HG02840 (cell line): ENCODE results near the gene CFB.

ENCODE experiments used
- ATAC-seq: cut with Tn5 transposase; IDR thresholded peaks from one replicate; pipeline ENCODE4 v1.9.1; 2021; ENCODE audit warnings: mild to moderate bottlenecking, moderate library complexity, moderate number of reproducible peaks; ENCODE audit not compliant: unreplicated experiment, low FRiP score

CFB gene

GRCh38 chr6:31947864-31948263 lies 2.0 kb downstream of the CFB start:
- no peak for ATAC-seq

- no peak for ATAC-seq
These were observed 2.4 kb downstream of the CFB start for GRCh38 chr6:31948306-31948705.

DNA sequence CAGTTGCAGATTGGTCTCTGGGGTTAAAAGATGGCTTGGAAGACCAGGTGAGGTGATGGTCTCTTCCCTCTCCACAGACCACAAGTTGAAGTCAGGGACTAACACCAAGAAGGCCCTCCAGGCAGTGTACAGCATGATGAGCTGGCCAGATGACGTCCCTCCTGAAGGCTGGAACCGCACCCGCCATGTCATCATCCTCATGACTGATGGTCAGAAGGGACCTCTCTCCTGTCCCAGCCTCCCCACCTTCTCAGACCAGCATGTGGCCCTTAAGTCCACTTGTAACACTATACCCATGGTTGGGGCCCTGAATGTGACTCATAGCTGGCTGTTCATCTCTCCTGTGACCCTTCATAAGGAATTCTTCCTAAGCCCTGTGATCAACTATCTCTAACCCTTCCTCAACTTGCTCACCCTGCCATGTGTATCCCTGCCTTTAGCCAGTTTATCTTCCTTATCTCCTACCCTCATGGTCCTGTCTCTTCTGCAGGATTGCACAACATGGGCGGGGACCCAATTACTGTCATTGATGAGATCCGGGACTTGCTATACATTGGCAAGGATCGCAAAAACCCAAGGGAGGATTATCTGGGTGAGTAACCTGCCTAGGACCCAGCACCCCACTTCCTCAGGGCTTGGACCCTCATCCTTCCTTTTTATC lies 3.0 kb downstream of the CFB start:
- no peak for ATAC-seq

- no peak for ATAC-seq
These were observed 4.1 kb downstream of the CFB start for GRCh38 chr6:31949926-31950548.

DNA sequence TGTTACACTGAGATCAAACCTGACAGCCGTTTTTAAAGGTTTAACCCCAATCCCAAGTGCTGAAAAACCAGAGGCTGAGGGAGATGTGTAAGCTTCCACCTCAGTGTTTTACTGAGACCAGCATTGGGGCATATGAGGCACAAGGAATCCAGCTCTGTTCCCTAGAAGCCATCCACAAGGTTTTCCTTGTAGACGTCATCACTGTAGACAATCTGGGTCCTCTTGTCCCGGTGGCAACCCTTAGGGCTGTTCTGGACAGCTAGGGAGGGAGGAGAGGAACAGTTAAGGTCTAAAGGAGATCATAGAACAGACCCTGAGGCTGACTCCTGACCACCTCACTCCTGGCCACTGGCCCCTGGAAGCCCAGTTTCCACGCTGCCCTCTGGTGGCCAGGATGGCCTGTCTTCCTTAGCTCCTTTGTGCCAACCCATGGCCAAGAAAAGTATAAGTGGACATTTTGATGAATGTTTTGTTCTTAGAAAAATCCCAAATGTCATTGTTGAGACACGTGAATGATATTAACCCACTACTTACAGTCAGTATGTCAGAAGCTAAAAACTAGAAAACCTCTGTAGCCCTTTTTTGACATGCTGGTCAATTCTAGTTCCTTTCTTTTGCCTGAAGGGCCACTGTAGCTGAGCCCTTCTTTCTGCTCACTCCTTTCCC lies 6.4 kb downstream of the CFB start:
- no peak for ATAC-seq

DNA sequence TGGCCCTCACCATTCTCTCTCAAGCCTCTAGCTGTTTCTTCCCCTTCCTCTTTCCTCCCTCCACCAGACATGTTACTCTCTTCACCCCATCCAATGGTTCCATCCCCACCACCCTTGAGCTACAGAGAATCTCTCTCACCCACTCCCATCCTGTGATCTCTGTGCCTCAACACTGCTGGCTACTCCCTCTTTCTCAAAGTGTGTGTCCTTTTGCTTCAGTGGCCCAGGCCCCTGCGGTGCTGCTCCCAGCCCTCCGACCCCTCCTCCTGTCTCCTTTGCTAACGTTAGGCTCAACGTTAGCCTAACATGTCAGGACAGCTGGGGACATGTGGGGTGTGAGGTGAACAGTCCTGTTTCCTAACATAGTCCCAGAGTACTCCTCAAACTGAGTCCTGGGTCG lies 7.0 kb downstream of the CFB start:
- no peak for ATAC-seq

DNA sequence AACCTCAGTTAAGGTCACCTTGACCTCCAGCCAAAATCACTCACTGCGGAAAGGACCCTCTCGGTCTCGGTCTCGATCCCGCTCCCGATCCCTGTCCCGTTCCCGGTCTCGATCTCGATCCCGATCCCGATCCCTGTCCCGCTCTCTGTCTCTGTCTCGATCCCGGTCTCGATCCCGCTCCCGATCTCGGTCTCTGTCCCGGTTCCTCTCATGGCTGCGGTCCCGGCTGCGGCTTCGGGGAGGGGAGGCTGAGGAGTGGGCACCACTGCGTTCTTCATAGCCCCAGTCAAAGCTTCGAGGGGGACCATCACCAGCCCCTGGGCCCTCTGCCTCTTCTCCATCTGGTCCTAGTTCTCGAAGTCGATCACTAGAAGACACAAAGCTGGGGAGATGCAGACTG lies 8.6 kb downstream of the CFB start:
- ATAC-seq: no peak

DNA sequence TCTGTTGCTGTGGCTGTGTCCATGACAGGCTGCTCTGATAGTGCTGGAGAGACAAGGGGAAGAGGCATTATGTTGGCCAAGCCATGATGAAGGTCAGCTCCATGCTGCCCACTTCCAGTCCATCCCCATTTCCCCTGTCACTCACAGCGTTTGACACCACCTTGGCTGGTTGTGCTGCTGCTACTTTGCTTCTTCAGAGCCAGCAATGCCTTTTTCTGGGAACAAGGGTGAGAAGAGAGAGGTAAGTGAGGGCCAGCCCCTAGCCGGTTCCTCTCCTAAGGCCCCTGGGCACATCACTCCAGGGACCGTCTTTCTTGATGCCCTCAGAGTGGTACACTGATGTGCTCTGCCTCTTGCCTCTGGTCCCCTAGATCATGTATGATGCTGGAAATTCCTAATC lies 10.9 kb downstream of the CFB start:
- ATAC-seq: no peak

DNA sequence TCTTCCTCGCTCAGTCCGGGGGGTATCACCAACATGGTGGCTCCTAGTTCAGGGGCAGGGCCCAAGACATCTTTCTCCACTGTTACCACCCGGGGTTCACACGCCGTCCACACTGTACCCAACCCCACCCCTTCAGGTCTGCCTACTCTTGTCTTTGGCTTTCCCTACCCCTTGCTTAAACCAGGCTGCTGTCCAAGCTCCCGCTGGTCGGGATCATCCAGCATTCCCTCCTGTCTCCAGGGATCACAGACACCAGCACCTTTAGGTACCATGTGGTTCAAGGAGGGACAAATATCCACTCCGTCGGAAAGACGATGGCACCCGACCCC lies 12.5 kb downstream of the CFB start:
- peak; percentile 19 for ATAC-seq

GRCh38 chr6:31958741-31959739 lies 13.1 kb downstream of the CFB start, which contains the start of the genes NELFE and SKIC2:
TSS of gene NELFE (minus strand) at chr6:31958971. CDS start at chr6:31958446, 525 bp downstream.
TSS of gene SKIC2 (plus strand) at chr6:31959175. CDS start at chr6:31959193, 18 bp downstream.
- ATAC-seq: peak; percentile 87

- ATAC-seq: no peak
These were observed 15.7 kb downstream of the CFB start for GRCh38 chr6:31961616-31962015.

GRCh38 chr6:31963921-31964320 lies 18.0 kb downstream of the CFB start:
- ATAC-seq: no peak

- no peak for ATAC-seq
These were observed 19.8 kb downstream of the CFB start for GRCh38 chr6:31965700-31966099.

DNA sequence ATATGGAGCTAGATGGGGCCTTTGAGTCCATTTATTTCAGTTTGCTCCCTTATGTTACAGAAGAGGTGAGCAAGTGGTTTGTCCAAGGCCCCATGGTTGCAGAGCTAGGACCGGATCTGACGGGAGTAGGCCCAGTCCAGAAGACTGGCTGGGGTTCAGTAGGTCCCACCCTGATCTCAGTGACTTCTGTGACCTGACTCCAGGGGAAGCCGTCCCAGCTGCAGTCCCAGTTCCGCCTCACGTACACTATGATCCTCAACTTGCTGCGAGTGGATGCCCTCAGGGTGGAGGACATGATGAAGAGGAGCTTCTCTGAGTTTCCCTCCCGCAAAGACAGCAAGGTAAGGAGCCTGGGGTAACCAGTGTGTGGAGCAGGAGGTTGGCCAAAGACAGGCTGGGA lies 20.6 kb downstream of the CFB start:
- ATAC-seq: no peak

DNA sequence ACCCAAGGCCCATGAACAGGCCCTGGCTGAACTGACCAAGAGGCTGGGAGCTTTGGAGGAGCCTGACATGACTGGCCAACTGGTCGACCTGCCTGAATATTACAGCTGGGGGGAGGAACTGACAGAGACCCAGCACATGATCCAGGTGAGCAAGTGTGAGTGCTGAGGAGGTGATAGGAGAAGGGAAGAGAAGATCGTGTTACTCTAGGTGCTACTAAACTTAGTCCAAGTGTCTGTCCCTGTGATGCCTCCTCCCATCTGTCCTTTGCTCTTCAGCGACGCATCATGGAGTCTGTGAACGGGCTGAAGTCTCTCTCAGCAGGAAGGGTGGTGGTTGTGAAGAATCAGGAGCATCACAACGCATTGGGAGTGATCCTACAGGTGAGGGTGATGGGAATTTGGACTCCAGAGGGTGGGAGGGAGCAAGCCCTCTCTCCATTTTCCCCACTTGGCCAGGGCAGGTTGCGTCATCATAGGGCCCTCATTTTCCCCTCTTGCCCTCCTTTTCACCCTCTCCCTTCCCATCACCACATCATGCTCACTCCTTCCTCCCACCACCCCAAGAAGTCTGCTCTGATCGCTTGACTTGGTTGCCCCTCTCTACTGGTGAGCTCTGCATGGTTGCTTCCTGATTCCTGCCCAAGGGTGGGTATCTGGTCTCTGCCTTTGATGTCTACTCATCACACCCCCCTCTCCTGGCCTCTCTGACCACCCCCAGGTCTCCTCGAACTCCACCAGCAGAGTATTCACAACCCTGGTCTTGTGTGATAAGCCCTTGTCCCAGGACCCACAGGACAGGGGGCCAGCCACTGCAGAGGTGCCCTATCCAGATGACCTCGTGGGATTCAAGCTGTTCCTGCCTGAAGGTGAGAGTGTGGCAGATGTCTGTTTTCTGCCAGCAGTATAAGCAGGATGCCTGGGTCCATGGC lies 21.4 kb downstream of the CFB start:
- no peak for ATAC-seq

- ATAC-seq: no peak
These were observed 22.0 kb downstream of the CFB start for GRCh38 chr6:31967926-31968320.

DNA sequence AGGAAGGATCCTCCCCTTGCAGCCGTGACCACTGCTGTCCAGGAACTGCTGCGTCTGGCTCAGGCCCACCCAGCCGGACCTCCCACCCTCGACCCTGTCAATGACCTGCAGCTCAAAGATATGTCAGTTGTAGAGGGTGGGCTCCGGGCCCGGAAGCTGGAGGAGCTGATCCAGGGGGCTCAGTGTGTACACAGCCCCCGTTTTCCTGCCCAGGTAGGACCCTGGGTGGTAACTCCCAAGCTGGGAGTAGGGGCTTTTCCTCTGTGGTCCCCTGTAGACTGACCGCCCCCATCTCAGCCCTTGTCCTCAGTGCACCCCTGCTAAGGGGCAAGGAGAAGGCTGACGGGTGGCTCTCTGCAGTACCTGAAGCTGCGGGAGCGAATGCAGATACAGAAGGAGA lies 22.4 kb downstream of the CFB start:
- no peak for ATAC-seq

DNA sequence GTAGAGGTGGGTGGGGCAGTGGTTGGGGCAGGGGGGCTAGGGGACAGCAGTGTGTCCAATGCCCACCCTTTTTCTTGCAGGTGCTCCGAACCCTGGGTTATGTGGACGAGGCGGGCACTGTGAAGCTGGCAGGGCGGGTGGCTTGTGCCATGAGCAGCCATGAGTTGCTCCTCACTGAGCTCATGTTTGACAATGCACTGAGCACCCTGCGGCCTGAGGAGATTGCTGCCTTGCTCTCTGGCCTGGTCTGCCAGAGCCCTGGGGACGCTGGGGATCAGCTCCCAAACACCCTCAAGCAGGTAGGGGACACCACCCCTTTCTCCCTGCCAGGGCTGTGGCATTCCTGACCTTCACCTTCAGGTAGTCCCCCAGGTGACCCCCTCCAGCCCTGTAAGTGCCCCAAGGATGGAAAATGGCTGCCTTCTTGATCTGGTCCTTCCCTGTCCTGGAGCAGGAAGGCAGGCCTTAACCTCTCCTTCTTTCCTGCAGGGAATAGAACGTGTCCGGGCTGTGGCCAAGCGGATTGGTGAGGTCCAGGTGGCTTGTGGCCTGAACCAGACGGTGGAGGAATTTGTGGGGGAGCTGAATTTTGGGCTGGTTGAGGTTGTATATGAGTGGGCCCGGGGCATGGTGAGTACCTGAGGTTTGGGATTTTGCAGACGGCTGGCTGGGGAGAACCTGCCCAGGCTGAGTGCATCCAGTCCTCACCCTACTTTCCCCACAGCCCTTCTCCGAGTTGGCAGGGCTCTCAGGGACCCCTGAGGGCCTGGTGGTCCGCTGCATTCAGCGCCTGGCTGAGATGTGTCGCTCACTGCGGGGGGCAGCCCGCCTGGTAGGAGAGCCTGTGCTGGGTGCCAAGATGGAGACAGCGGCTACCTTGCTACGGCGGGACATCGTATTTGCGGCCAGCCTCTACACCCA lies 23.2 kb downstream of the CFB start:
- no peak for ATAC-seq
